HepG2 (cell line): Measurements from ENCODE around the gene TMC8. TPM values are rescaled to one million over a fixed set of nuclear protein-coding genes. Genes with fewer than 3 reads are reported as not detected.

Experiments
- NFIB ChIP-seq: sonication (generic); formaldehyde crosslinking; IDR thresholded peaks from 2 replicates; pipeline ENCODE4 v1.9.0; 2021; ENCODE audit warnings: missing genetic modification reagents, mild to moderate bottlenecking, borderline replicate concordance
- PAWR ChIP-seq: sonication (generic); formaldehyde crosslinking; IDR thresholded peaks from 2 replicates; pipeline ENCODE4 v1.4.0; 2020; ENCODE audit warnings: missing genetic modification reagents, mild to moderate bottlenecking, borderline replicate concordance
- POGK ChIP-seq: sonication (generic); formaldehyde crosslinking; conservative IDR thresholded peaks from 2 replicates; pipeline ENCODE4 v1.8.0; 2022; ENCODE audit warnings: mild to moderate bottlenecking, moderate library complexity, missing genetic modification reagents
- POLR2AphosphoS2 ChIP-seq: IDR thresholded peaks from 2 replicates; pipeline ENCODE4 v1.6.1; 2011; ENCODE audit warnings: low read depth, low read length, improper control_type of control experiment
- PRDM10 ChIP-seq: sonication (generic); formaldehyde crosslinking; IDR thresholded peaks from 2 replicates; pipeline ENCODE4 v1.4.0; 2020; ENCODE audit warnings: low read depth, missing genetic modification reagents
- TCF12 ChIP-seq, 2 experiments: fragments of 450-650 bp in 1 of 2; sonication (generic) in 1 of 2; formaldehyde crosslinking in 1 of 2; IDR thresholded peaks; 2 replicates each; pipeline versions ENCODE4 v1.6.1 to v1.8.0; 2017 to 2022; ENCODE audit warnings: antibody characterized with exemption in 1 of 2, mild to moderate bottlenecking in 1 of 2, missing genetic modification reagents in 1 of 2, moderate library complexity in 1 of 2
- THAP9 ChIP-seq: sonication (generic); formaldehyde crosslinking; IDR thresholded peaks from 2 replicates; pipeline ENCODE4; 2020; ENCODE audit warnings: missing genetic modification reagents, mild to moderate bottlenecking, borderline replicate concordance
- ZFP36L2 ChIP-seq: sonication (generic); formaldehyde crosslinking; IDR thresholded peaks from 2 replicates; pipeline ENCODE4 v1.4.0; 2020; ENCODE audit warnings: missing genetic modification reagents
- ZFP91 ChIP-seq: sonication (generic); formaldehyde crosslinking; IDR thresholded peaks from 2 replicates; pipeline ENCODE4 v1.9.0; 2022; ENCODE audit warnings: missing genetic modification reagents, mild to moderate bottlenecking, borderline replicate concordance
- ZKSCAN5 ChIP-seq: sonication (generic); formaldehyde crosslinking; IDR thresholded peaks from 2 replicates; pipeline ENCODE4 v1.5.1; 2020; ENCODE audit warnings: mild to moderate bottlenecking, missing genetic modification reagents
- ZNF512B ChIP-seq: sonication (generic); formaldehyde crosslinking; IDR thresholded peaks from 2 replicates; pipeline ENCODE4 v1.5.1; 2020; ENCODE audit warnings: missing genetic modification reagents, mild to moderate bottlenecking, borderline replicate concordance
- ZNF768 ChIP-seq: sonication (generic); formaldehyde crosslinking; IDR thresholded peaks from 2 replicates; pipeline ENCODE4 v1.4.0; 2020; ENCODE audit warnings: missing genetic modification reagents
- ZSCAN31 ChIP-seq: sonication (generic); formaldehyde crosslinking; IDR thresholded peaks from 2 replicates; pipeline ENCODE4 v1.5.0; 2020; ENCODE audit warnings: low read depth, mild to moderate bottlenecking, missing genetic modification reagents
- polyA plus RNA-seq, 8 experiments: library from polyadenylated mRNA; depleted of rRNA in 3 of 8; stranded (reverse) in 7 of 8; unstranded in 1 of 8; fragments of >200 nt; fragmentation: Illumina TruSeq in 4 of 8; extraction: Trizol in 4 of 8; gene quantifications; 2 replicates each; pipeline versions ENCODE4 v1.2.1 to v1.2.3, GENCODE V29; 2011 to 2016; ENCODE audit warnings: low read depth in 4 of 8, missing spikeins in 1 of 8, mixed read lengths in 1 of 8; ENCODE audit not compliant: insufficient read depth in 1 of 8
- total RNA-seq, 5 experiments: library from RNA; depleted of rRNA; stranded (reverse); fragments of >200 nt; fragmentation: Illumina TruSeq; extraction: Trizol; gene quantifications; 2 replicates each; pipeline ENCODE4 v1.2.3, GENCODE V29; 2016; ENCODE audit warnings: low read depth in 1 of 5

TMC8 gene
- total and polyA plus RNA-seq, 2 of the 13 experiments (the other 11 are each of a cell fraction or from before 2014, with no cell fraction given), result 0.53 to 7.8 TPM

- TF ChIP-seq PRDM10 (CRISPR knock-in tag), result no peak
- TF ChIP-seq THAP9 (CRISPR knock-in tag), result peak; percentile 34
- 0 out of 2 replicates have a peak, but pooled peaks have one; percentile 44 for TF ChIP-seq ZSCAN31 (CRISPR knock-in tag)
- TF ChIP-seq ZFP91, result peak; percentile 81; the same call in 1 of the 2 replicates
- TF ChIP-seq ZFP36L2 (CRISPR knock-in tag), result no peak
- no peak for TF ChIP-seq POLR2AphosphoS2
- TF ChIP-seq NFIB (CRISPR knock-in tag), result no peak
- no peak; the same call in 1 of the 2 replicates for TF ChIP-seq ZNF768 (CRISPR knock-in tag)
- no peak for TF ChIP-seq PAWR (CRISPR knock-in tag)
- no peak for TF ChIP-seq POGK (CRISPR knock-in tag)
- TF ChIP-seq ZKSCAN5, result no peak
- TF ChIP-seq ZNF512B (CRISPR knock-in tag), result no peak
- no peak for TF ChIP-seq TCF12 (IDR thresholded peaks at IDR 0.05)
- peak; percentile 73; the same call in 1 of the 2 replicates for TF ChIP-seq TCF12 (CRISPR knock-in tag; IDR thresholded peaks at IDR 0.05)
Observed at GRCh38 chr17:78137392-78138203, 7.0 kb downstream of the TMC8 start (continued).
